Renal pelvis (tissue), 12 donors: ENCODE measurements around the gene PPP3R2. TPM values are rescaled to one million over a fixed set of nuclear protein-coding genes. Genes with fewer than 3 reads are reported as not detected.

ENCODE experiments used
- DNase-seq: peaks from one replicate; pipeline ENCODE4 v3.0.0-alpha.2; 2013
- long read RNA-seq, 16 experiments: transcript quantifications; one replicate each; lab custom pipeline, GENCODE V29; 2026
- polyA plus RNA-seq, 3 donors: library from polyadenylated mRNA; unstranded; fragments of 120-200 nt; gene quantifications; one replicate each; pipeline ENCODE4 v1.2.1, GENCODE V29; 2013; ENCODE audit not compliant: insufficient read length in 3 of 3

PPP3R2 gene
- under 1 TPM in 2 of 3 donors, not detected in 1; 0.10 TPM for polyA plus RNA-seq
- long read RNA-seq, donor 1, partial matches to known transcripts: 0 of 1 reads
- long read RNA-seq, donor 1, other reads (novel, unspliced or antisense): 0 of 1 reads
- long read RNA-seq, donor 2: 0 reads
- long read RNA-seq, donor 3: 0 reads
- long read RNA-seq, donor 4, partial matches to known transcripts: 0 of 1 reads
- long read RNA-seq, donor 4, other reads (novel, unspliced or antisense): 0 of 1 reads
- long read RNA-seq, donor 5: 0 reads
- long read RNA-seq, donor 6: 0 reads
- long read RNA-seq, donor 7: 0 reads
- long read RNA-seq, donor 8: 0 reads
- long read RNA-seq, donor 9: 0 reads
- long read RNA-seq, donor 10: 0 reads
- long read RNA-seq, donor 11: 0 reads
- long read RNA-seq, donor 12: 0 reads
- long read RNA-seq, donor 13: 0 reads
- long read RNA-seq, donor 14: 0 reads
- long read RNA-seq, donor 15: 0 reads
- long read RNA-seq, donor 16: 0 reads

GRCh38 chr9:101594796-101595195 lies at the start of gene PPP3R2:
TSS of gene PPP3R2 (minus strand) at chr9:101594969. CDS start at chr9:101594921, 48 bp downstream.
- no peak for DNase-seq

GRCh38 chr9:101639785-101640665 lies 45.3 kb upstream of the PPP3R2 start:
- no peak for DNase-seq

- no peak for DNase-seq
Observed at GRCh38 chr9:101639311-101639710, 44.5 kb upstream of the PPP3R2 start.

GRCh38 chr9:101636247-101636646 lies 41.5 kb upstream of the PPP3R2 start:
- no peak for DNase-seq

- DNase-seq: no peak
Observed at GRCh38 chr9:101635473-101635872, 40.7 kb upstream of the PPP3R2 start.

GRCh38 chr9:101634741-101635409 lies 40.1 kb upstream of the PPP3R2 start:
- DNase-seq: no peak

- DNase-seq: no peak
Observed at GRCh38 chr9:101632611-101633010, 37.8 kb upstream of the PPP3R2 start.

GRCh38 chr9:101631892-101632291 lies 37.1 kb upstream of the PPP3R2 start:
- no peak for DNase-seq

- DNase-seq: no peak
Observed at GRCh38 chr9:101629636-101630035, 34.9 kb upstream of the PPP3R2 start.

- DNase-seq: peak; percentile 33
Observed at GRCh38 chr9:101628173-101628572, 33.4 kb upstream of the PPP3R2 start.

- DNase-seq: no peak
Observed at GRCh38 chr9:101626295-101626694, 31.5 kb upstream of the PPP3R2 start.

- DNase-seq: no peak
Observed at GRCh38 chr9:101625876-101626275, 31.1 kb upstream of the PPP3R2 start.

- DNase-seq: no peak
Observed at GRCh38 chr9:101620452-101620851, 25.7 kb upstream of the PPP3R2 start.

- DNase-seq: no peak
Observed at GRCh38 chr9:101618698-101619097, 23.9 kb upstream of the PPP3R2 start.

- no peak for DNase-seq
Observed at GRCh38 chr9:101605547-101605946, 10.8 kb upstream of the PPP3R2 start.

- DNase-seq: no peak
Observed at GRCh38 chr9:101604296-101604695, 9.5 kb upstream of the PPP3R2 start.

- peak; percentile 51 for DNase-seq
Observed at GRCh38 chr9:101601904-101602765, 7.4 kb upstream of the PPP3R2 start.

- DNase-seq: no peak
Observed at GRCh38 chr9:101593345-101593744, 1.4 kb downstream of the PPP3R2 start.

GRCh38 chr9:101592788-101593187 lies 2.0 kb downstream of the PPP3R2 start:
- DNase-seq: no peak

GRCh38 chr9:101591787-101592446 lies 2.9 kb downstream of the PPP3R2 start:
- no peak for DNase-seq

- no peak for DNase-seq
Observed at GRCh38 chr9:101590901-101591300, 3.9 kb downstream of the PPP3R2 start.
